Ovary (tissue), 9 donors: Measurements from ENCODE around the gene ATF3. TPM values are rescaled to one million over a fixed set of nuclear protein-coding genes. Genes with fewer than 3 reads are reported as not detected.
A peak's percentile ranks its signal among the peaks of the same experiment; 100 is the strongest.

Experiments used
- DNase-seq, 5 donors: peaks; one replicate each; pipeline ENCODE4 v3.0.0-alpha.2; 2019 to 2020
- H3K27ac ChIP-seq, 2 donors: fragments of 200-600 bp; one replicate each; pipeline versions ENCODE4 v1.5.1 to v1.8.0; 2019 to 2022
- H3K27me3 ChIP-seq: fragments of 200-600 bp; one replicate; pipeline ENCODE4 v1.8.0; 2022
- H3K36me3 ChIP-seq: fragments of 200-600 bp; sonication (generic); one replicate; pipeline ENCODE4 v1.5.1; 2019
- H3K4me1 ChIP-seq: one replicate; pipeline ENCODE4 v1.8.1; 2013; ENCODE audit warnings: mild to moderate bottlenecking, moderate library complexity; ENCODE audit not compliant: insufficient read depth
- H3K4me3 ChIP-seq: fragments of 200-600 bp; sonication (generic); one replicate; pipeline ENCODE4 v1.5.1; 2017
- H3K9me3 ChIP-seq, 2 donors: fragments of 200-600 bp in 1 of 2; sonication (generic) in 1 of 2; one replicate each; pipeline versions ENCODE4 v1.5.1 to v1.8.1; 2013 to 2019; ENCODE audit warnings: mild to moderate bottlenecking in 1 of 2, moderate library complexity in 1 of 2
- CTCF ChIP-seq, 3 donors: fragments of 450-650 bp in 2 of 3; fragments of 200-600 bp in 1 of 3; IDR thresholded peaks; one replicate each; pipeline versions ENCODE4 v1.5.1 to v1.8.0; 2016 to 2022; ENCODE audit warnings: antibody characterized with exemption in 3 of 3, mild to moderate bottlenecking in 1 of 3
- EP300 ChIP-seq: sonication (generic); formaldehyde crosslinking; IDR thresholded peaks from one replicate; pipeline ENCODE4 v1.6.1; 2017; ENCODE audit warnings: antibody characterized with exemption
- POLR2A ChIP-seq: fragments of 450-650 bp; IDR thresholded peaks from one replicate; pipeline ENCODE4 v1.6.1; 2017; ENCODE audit warnings: antibody characterized with exemption, mild to moderate bottlenecking, moderate library complexity
- WGBS, 3 donors: extraction: QIAGEN DNeasy Blood & Tissue Kit in 1 of 3; methylation state at CpG; one replicate each; pipeline versions ENCODE4 v1.1.5 to v1.1.7; 2013 to 2017; 5-methylcytosine and 5-hydroxymethylcytosine counted together
- intact Hi-C, 4 donors: fragments of 100-400 bp; cut with DNase I; formaldehyde crosslinking; loops; one replicate each; pipeline versions ENCODE4 v1.11.0 to v1.15.1; 2022 to 2023
- polyA plus RNA-seq, 2 donors: library from polyadenylated mRNA; stranded (reverse); fragments of 200-250 nt in 1 of 2; fragments of 350-450 nt in 1 of 2; fragmentation: Illumina TruSeq in 1 of 2; extraction: RNeasy Lipid Tissue Mini Kit (QIAGEN cat#74804) in 1 of 2; gene quantifications; one replicate each; pipeline ENCODE4 v1.2.3, GENCODE V29; 2013 to 2014
- total RNA-seq, 7 donors: library from RNA; depleted of rRNA in 2 of 7; stranded (reverse); fragments of >200 nt in 2 of 7; fragmentation: NEBNext Ultra II Directional in 3 of 7; extraction: Animal tissue kit (Norgen Biotek cat#: 25700) in 3 of 7; gene quantifications; one replicate each; pipeline versions ENCODE4 v1.1.0 to v1.2.4, GENCODE V29; 2016 to 2023
- donor health status: DM: no; HTN: no; CAD: no; lungs with moderate emphysema.
- donor health status: DM: no; HTN: no; CAD: no.
- donor health status: Bipolar disorder and iron deficiency.
- donor health status: DM: yes; HTN: yes; CAD: no.
- donor health status: DM: no; HTN: no; CAD: no.
- donor health status: DM: yes; HTN: yes; CAD: no.

Gene ATF3
- total and polyA plus RNA-seq, 9 donors, result 2.9 to 132 (median 19.4) TPM

- intact Hi-C loops, result loop anchor here in 2 of 4 donors (5.0 to 10.0 kb wide), 3 partner anchors 45 to 323 kb away; partner anchors contain the start of gene PPP2R5A (in 1 of the 2)
- peak; percentile 25 to 58 (median 57) for DNase-seq
- WGBS, 3 donors, result 2% methylated on average over 34 of the region's 34 CpGs
Observed at GRCh38 chr1:212607206-212607912, 1.2 kb upstream of the ATF3 start.

GRCh38 chr1:212607913-212608391 lies 609 bp upstream of the ATF3 start:
- peak overlapping the region; percentile 43 to 69 for H3K27ac ChIP-seq
- WGBS, 3 donors, result 0% methylated on average over 35 to 39 of the region's 39 CpGs
- DNase-seq, result no peak
- no peaks in the 10 kb centered on the region for H3K9me3 ChIP-seq
- TF ChIP-seq POLR2A, result no peak
- TF ChIP-seq EP300, result no peak
- no peak for TF ChIP-seq CTCF (IDR thresholded peaks at IDR 0.05)
- H3K4me1 ChIP-seq, result peaks cover 10% of the 10 kb centered on the region
- intact Hi-C loops, result loop anchor here in 2 of 4 donors (5.0 to 10.0 kb wide), 3 partner anchors 46 to 323 kb away; partner anchors contain the start of gene PPP2R5A (in 1 of the 2)
- no peaks in the 10 kb centered on the region for H3K36me3 ChIP-seq
- peak overlapping the region; percentile 58 for H3K4me3 ChIP-seq
- no peaks in the 10 kb centered on the region for H3K27me3 ChIP-seq

More at GRCh38 chr1:212607206-212607912, 1.2 kb upstream of the ATF3 start:
- Histone ChIP-seq H3K4me3 (peak overlapping the region; percentile 58), H3K27ac (peak overlapping the region; percentile 43 to 69), H3K27me3 (no peaks in the 10 kb centered on the region), H3K4me1 (peaks cover 10% of the 10 kb centered on the region), H3K9me3 (no peaks in the 10 kb centered on the region), H3K36me3 (no peaks in the 10 kb centered on the region)
- no peak for TF ChIP-seq CTCF (IDR thresholded peaks at IDR 0.05)
- TF ChIP-seq POLR2A, result no peak
- no peak for TF ChIP-seq EP300

- H3K27ac ChIP-seq, result peak overlapping the region; percentile 85 to 90
- no peaks in the 10 kb centered on the region for H3K9me3 ChIP-seq
- no peaks in the 10 kb centered on the region for H3K36me3 ChIP-seq
- peak overlapping the region; percentile 87 for H3K4me3 ChIP-seq
- peak; percentile 42 to 76 (median 66) for DNase-seq
- TF ChIP-seq CTCF (IDR thresholded peaks at IDR 0.05) (peak in 2 of 3 donors; percentile 40 to 54), EP300 (no peak), POLR2A (no peak)
- peaks cover 10% of the 10 kb centered on the region for H3K4me1 ChIP-seq
- H3K27me3 ChIP-seq, result no peaks in the 10 kb centered on the region
- 1% methylated on average over 52 to 75 of the region's 75 CpGs for WGBS, 3 donors
- intact Hi-C loops, result loop anchor here in 2 of 4 donors (5.0 to 10.0 kb wide), 3 partner anchors 47 to 324 kb away; partner anchors contain the start of gene PPP2R5A (in 1 of the 2)
Observed at GRCh38 chr1:212608959-212609700, 569 bp downstream of the ATF3 start.
